CD4-positive, alpha-beta T cell treated with Interleukin-4 for 1 hour (primary cell): ENCODE results near the gene GSG1L2.

Experiments used
- DNase-seq, 2 donors: peaks; one replicate each; pipeline ENCODE4 v3.0.0-alpha.2; 2020 to 2022

Gene GSG1L2

GRCh38 chr17:9824797-9825338 is 3.0 kb upstream of the GSG1L2 start:
- DNase-seq = no peak

GRCh38 chr17:9824094-9824493 is 2.2 kb upstream of the GSG1L2 start:
- no peak for DNase-seq

- no peak for DNase-seq
Observed at GRCh38 chr17:9820448-9820847, 1.4 kb downstream of the GSG1L2 start.

GRCh38 chr17:9818760-9819159 is 3.1 kb downstream of the GSG1L2 start:
- DNase-seq = no peak

- no peak for DNase-seq
Observed at GRCh38 chr17:9817086-9817485, 4.8 kb downstream of the GSG1L2 start.

GRCh38 chr17:9816472-9816871 is 5.4 kb downstream of the GSG1L2 start:
- no peak for DNase-seq

- no peak for DNase-seq
Observed at GRCh38 chr17:9814337-9814945, 7.4 kb downstream of the GSG1L2 start.

- no peak for DNase-seq
Observed at GRCh38 chr17:9813166-9813565, 8.7 kb downstream of the GSG1L2 start.

- no peak for DNase-seq
Observed at GRCh38 chr17:9811537-9811936, 10.3 kb downstream of the GSG1L2 start.

- DNase-seq = no peak
Observed at GRCh38 chr17:9811086-9811485, 10.8 kb downstream of the GSG1L2 start.

GRCh38 chr17:9810100-9810949 is 11.6 kb downstream of the GSG1L2 start:
- DNase-seq = no peak

- no peak for DNase-seq
Observed at GRCh38 chr17:9809409-9809808, 12.5 kb downstream of the GSG1L2 start.

- DNase-seq = no peak
Observed at GRCh38 chr17:9806699-9807098, 15.2 kb downstream of the GSG1L2 start.

- no peak for DNase-seq
Observed at GRCh38 chr17:9805769-9806168, 16.1 kb downstream of the GSG1L2 start.

GRCh38 chr17:9802697-9803096 is 19.2 kb downstream of the GSG1L2 start:
- no peak for DNase-seq

GRCh38 chr17:9802294-9802693 is 19.6 kb downstream of the GSG1L2 start:
- no peak for DNase-seq

GRCh38 chr17:9801505-9801904 is 20.4 kb downstream of the GSG1L2 start:
- DNase-seq = no peak

GRCh38 chr17:9798724-9799123 is 23.2 kb downstream of the GSG1L2 start:
- DNase-seq = no peak

GRCh38 chr17:9798008-9798407 is 23.9 kb downstream of the GSG1L2 start:
- no peak for DNase-seq

GRCh38 chr17:9792181-9792840 is 29.6 kb downstream of the GSG1L2 start:
- no peak for DNase-seq

- no peak for DNase-seq
Observed at GRCh38 chr17:9790889-9791876, 30.7 kb downstream of the GSG1L2 start, which contains the start of gene DHRS7C. TSS of gene DHRS7C (minus strand) at chr17:9791592. CDS start at chr17:9791284, 308 bp downstream.

GRCh38 chr17:9790316-9790715 is 31.6 kb downstream of the GSG1L2 start:
- DNase-seq = no peak
